DOHH2 (cell line): Measurements from ENCODE around the gene CARD11.

Source experiments
- EZH2phosphoT487 ChIP-seq: fragments of 200-600 bp; sonication (generic); IDR thresholded peaks from 2 replicates; pipeline ENCODE4 v1.6.1; 2017; ENCODE audit warnings: borderline replicate concordance, mild to moderate bottlenecking, antibody characterized with exemption, low read length, moderate library complexity, mixed read lengths
- TF ChIP-seq, protein P1 (sequence below): fragments of 200-600 bp; sonication (generic); IDR thresholded peaks from one replicate; pipeline ENCODE4 v1.5.1; 2014; ENCODE audit warnings: antibody characterized with exemption, mild to moderate bottlenecking, low read depth, low read length; ENCODE audit not compliant: poor library complexity, severe bottlenecking

DNA sequence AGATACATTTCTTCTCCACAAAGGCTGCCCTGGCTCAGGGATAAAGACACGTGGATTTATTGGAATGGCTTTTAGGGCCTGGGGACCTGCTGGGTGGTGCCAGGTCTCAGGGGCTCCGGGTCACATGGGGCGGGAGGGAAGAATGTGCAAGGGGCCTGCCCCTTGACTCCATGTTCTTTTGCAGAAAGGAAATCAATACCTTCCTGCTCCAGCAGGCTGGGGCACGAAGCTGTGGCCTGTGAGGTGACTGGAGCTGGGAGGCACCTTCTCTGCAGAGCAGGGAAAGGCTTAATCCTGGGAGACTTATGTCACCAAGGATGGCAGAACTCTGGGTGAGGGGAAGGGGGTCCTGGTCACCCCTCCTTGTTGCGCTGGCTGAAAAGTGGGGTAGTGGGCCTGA is 157.3 kb downstream of the CARD11 start:
- TF ChIP-seq EZH2phosphoT487 = no peak
- TF ChIP-seq, protein P1, sequence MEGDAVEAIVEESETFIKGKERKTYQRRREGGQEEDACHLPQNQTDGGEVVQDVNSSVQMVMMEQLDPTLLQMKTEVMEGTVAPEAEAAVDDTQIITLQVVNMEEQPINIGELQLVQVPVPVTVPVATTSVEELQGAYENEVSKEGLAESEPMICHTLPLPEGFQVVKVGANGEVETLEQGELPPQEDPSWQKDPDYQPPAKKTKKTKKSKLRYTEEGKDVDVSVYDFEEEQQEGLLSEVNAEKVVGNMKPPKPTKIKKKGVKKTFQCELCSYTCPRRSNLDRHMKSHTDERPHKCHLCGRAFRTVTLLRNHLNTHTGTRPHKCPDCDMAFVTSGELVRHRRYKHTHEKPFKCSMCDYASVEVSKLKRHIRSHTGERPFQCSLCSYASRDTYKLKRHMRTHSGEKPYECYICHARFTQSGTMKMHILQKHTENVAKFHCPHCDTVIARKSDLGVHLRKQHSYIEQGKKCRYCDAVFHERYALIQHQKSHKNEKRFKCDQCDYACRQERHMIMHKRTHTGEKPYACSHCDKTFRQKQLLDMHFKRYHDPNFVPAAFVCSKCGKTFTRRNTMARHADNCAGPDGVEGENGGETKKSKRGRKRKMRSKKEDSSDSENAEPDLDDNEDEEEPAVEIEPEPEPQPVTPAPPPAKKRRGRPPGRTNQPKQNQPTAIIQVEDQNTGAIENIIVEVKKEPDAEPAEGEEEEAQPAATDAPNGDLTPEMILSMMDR = no peak
